SK-N-SH treated with all-trans-retinoic acid at 6 μM for 48 hours (cell line): ENCODE results near the gene JCAD.

Experiments
- ATAC-seq: fragments of 200-7000 bp; cut with Tn5 transposase; 3 replicates; pipeline ENCODE4 v1.9.1; 2020; ENCODE audit warnings: mild to moderate bottlenecking, moderate library complexity
- ARNTL ChIP-seq: fragments of 450-650 bp; formaldehyde crosslinking; IDR thresholded peaks from 2 replicates; pipeline ENCODE4 v1.5.0; 2020; ENCODE audit warnings: low read depth, mild to moderate bottlenecking, moderate library complexity, borderline replicate concordance
- BACH2 ChIP-seq: fragments of 250-450 bp; sonication (Bioruptor Pico); IDR thresholded peaks from 2 replicates; pipeline ENCODE4 v1.9.0; 2021; ENCODE audit warnings: mild to moderate bottlenecking, borderline replicate concordance
- CSDC2 ChIP-seq: fragments of 250-450 bp; sonication (Bioruptor Pico); IDR thresholded peaks from 2 replicates; pipeline ENCODE4 v1.5.0; 2020; ENCODE audit warnings: mild to moderate bottlenecking, moderate library complexity
- CSRNP3 ChIP-seq: fragments of 250-450 bp; sonication (Bioruptor Pico); IDR thresholded peaks from 2 replicates; pipeline ENCODE4 v1.5.1; 2021; ENCODE audit warnings: mild to moderate bottlenecking, moderate library complexity
- ESRRG ChIP-seq: fragments of 250-450 bp; sonication (Bioruptor Pico); IDR thresholded peaks from 2 replicates; pipeline ENCODE4 v1.6.1; 2021; ENCODE audit warnings: mild to moderate bottlenecking
- GLIS3 ChIP-seq: fragments of 250-450 bp; sonication (Bioruptor Pico); IDR thresholded peaks from 2 replicates; pipeline ENCODE4 v1.5.0; 2020; ENCODE audit warnings: mild to moderate bottlenecking, moderate library complexity
- ISL1 ChIP-seq: fragments of 250-450 bp; sonication (Bioruptor Pico); IDR thresholded peaks from 2 replicates; pipeline ENCODE4 v2.1.2; 2022; ENCODE audit warnings: mild to moderate bottlenecking, moderate library complexity
- OSR1 ChIP-seq: fragments of 250-450 bp; sonication (Bioruptor Pico); IDR thresholded peaks from 2 replicates; pipeline ENCODE4 v1.8.0; 2022; ENCODE audit warnings: moderate library complexity, mild to moderate bottlenecking, inconsistent platforms
- PATZ1 ChIP-seq: fragments of 250-450 bp; sonication (Bioruptor Pico); IDR thresholded peaks from 2 replicates; pipeline ENCODE4 v1.8.0; 2020; ENCODE audit warnings: mild to moderate bottlenecking, moderate library complexity, borderline replicate concordance
- POU6F1 ChIP-seq: fragments of 250-450 bp; sonication (Bioruptor Pico); IDR thresholded peaks from 2 replicates; pipeline ENCODE4 v1.8.0; 2021; ENCODE audit warnings: low read depth, mild to moderate bottlenecking, moderate library complexity, borderline replicate concordance
- PPARA ChIP-seq: fragments of 250-450 bp; sonication (Bioruptor Pico); IDR thresholded peaks from 2 replicates; pipeline ENCODE4 v1.5.0; 2020; ENCODE audit warnings: mild to moderate bottlenecking, borderline replicate concordance
- RARB ChIP-seq: fragments of 250-450 bp; sonication (Bioruptor Pico); IDR thresholded peaks from 2 replicates; pipeline ENCODE4 v1.8.0; 2021; ENCODE audit warnings: mild to moderate bottlenecking, moderate library complexity
- SNAI2 ChIP-seq: fragments of 250-450 bp; sonication (Bioruptor Pico); IDR thresholded peaks from 2 replicates; pipeline ENCODE4 v1.5.0; 2020; ENCODE audit warnings: mild to moderate bottlenecking, moderate library complexity
- TCF4 ChIP-seq: fragments of 250-450 bp; sonication (Bioruptor Pico); IDR thresholded peaks from 2 replicates; pipeline ENCODE4 v1.8.0; 2021; ENCODE audit warnings: mild to moderate bottlenecking, moderate library complexity, borderline replicate concordance
- TOX ChIP-seq: fragments of 250-450 bp; sonication (Bioruptor Pico); IDR thresholded peaks from 2 replicates; pipeline ENCODE4 v1.8.0; 2021; ENCODE audit warnings: mild to moderate bottlenecking, moderate library complexity, borderline replicate concordance
- TSHZ2 ChIP-seq: fragments of 250-450 bp; sonication (Bioruptor Pico); IDR thresholded peaks from 2 replicates; pipeline ENCODE4 v1.5.0; 2020; ENCODE audit warnings: mild to moderate bottlenecking, moderate library complexity
- ZC3H10 ChIP-seq: fragments of 250-450 bp; sonication (Bioruptor Pico); IDR thresholded peaks from 2 replicates; pipeline ENCODE4 v1.5.1; 2021; ENCODE audit warnings: mild to moderate bottlenecking, moderate library complexity
- ZFP3 ChIP-seq: fragments of 250-450 bp; sonication (Bioruptor Pico); IDR thresholded peaks from 2 replicates; pipeline ENCODE4 v1.5.0; 2020; ENCODE audit warnings: mild to moderate bottlenecking, moderate library complexity
- ZFP30 ChIP-seq: fragments of 450-650 bp; formaldehyde crosslinking; IDR thresholded peaks from 2 replicates; pipeline ENCODE4 v1.5.0; 2022; ENCODE audit warnings: mild to moderate bottlenecking, moderate library complexity
- ZNF565 ChIP-seq: fragments of 450-650 bp; formaldehyde crosslinking; conservative IDR thresholded peaks from 2 replicates; pipeline ENCODE4 v1.5.0; 2020; ENCODE audit warnings: low read depth, mild to moderate bottlenecking, moderate library complexity
- ZNF70 ChIP-seq: fragments of 450-650 bp; formaldehyde crosslinking; IDR thresholded peaks from 2 replicates; pipeline ENCODE4 v1.5.0; 2020; ENCODE audit warnings: mild to moderate bottlenecking, moderate library complexity

JCAD gene

GRCh38 chr10:30063099-30063498 lies 3.7 kb upstream of the JCAD start:
- peak; percentile 63 for ATAC-seq
- TF ChIP-seq TCF4 (CRISPR knock-in tag) (no peak), ESRRG (CRISPR knock-in tag) (no peak), ZFP3 (CRISPR knock-in tag) (no peak), TOX (CRISPR knock-in tag) (no peak), POU6F1 (CRISPR knock-in tag) (no peak), CSRNP3 (CRISPR knock-in tag) (no peak), SNAI2 (CRISPR knock-in tag) (no peak), RARB (CRISPR knock-in tag) (no peak), GLIS3 (CRISPR knock-in tag) (no peak), PPARA (CRISPR knock-in tag) (no peak), OSR1 (CRISPR knock-in tag) (no peak), ZC3H10 (CRISPR knock-in tag) (no peak), ZFP30 (CRISPR knock-in tag) (no peak), PATZ1 (no peak), ARNTL (CRISPR knock-in tag) (no peak), BACH2 (CRISPR knock-in tag) (no peak), CSDC2 (CRISPR knock-in tag) (no peak), TSHZ2 (CRISPR knock-in tag) (no peak)
- TF ChIP-seq, all 23 proteins: peak for 0

- ATAC-seq: no peak
- no peak for TF ChIP-seq TCF4 (CRISPR knock-in tag)
- TF ChIP-seq GLIS3 (CRISPR knock-in tag): no peak
- TF ChIP-seq RARB (CRISPR knock-in tag): no peak
- TF ChIP-seq ISL1 (CRISPR knock-in tag): no peak
- TF ChIP-seq ZNF70: no peak
- TF ChIP-seq ZNF565 (CRISPR knock-in tag): no peak
- TF ChIP-seq TSHZ2 (CRISPR knock-in tag): no peak
Measured at GRCh38 chr10:30062582-30062981, 3.2 kb upstream of the JCAD start.

- TF ChIP-seq BACH2 (CRISPR knock-in tag) (no peak), ZFP30 (CRISPR knock-in tag) (no peak), CSDC2 (CRISPR knock-in tag) (peak; percentile 30; the same call in 1 of the 2 replicates), ISL1 (CRISPR knock-in tag) (peak; percentile 46)
- peak; percentile 44 for ATAC-seq
Measured at GRCh38 chr10:30062090-30062489, 2.7 kb upstream of the JCAD start.
